Esophagus muscularis mucosa (tissue), 4 donors: Measurements from ENCODE around the gene MIOS. TPM values are rescaled to one million over a fixed set of nuclear protein-coding genes. Genes with fewer than 3 reads are reported as not detected.

Experiments
- DNase-seq: peaks from one replicate; pipeline ENCODE4 v3.0.0-alpha.2; 2017; ENCODE audit errors: extremely low spot score
- H3K27ac ChIP-seq, 4 donors: fragments of 200-600 bp; sonication (generic); replicated peaks in 1 of 4; 1 replicate in 3 of 4; 2 replicates in 1 of 4; pipeline ENCODE4 v1.5.1; 2016 to 2019; ENCODE audit warnings: mild to moderate bottlenecking in 1 of 4
- H3K27me3 ChIP-seq, 4 donors: fragments of 200-600 bp; sonication (generic); one replicate each; pipeline versions ENCODE4 v1.5.1 to v1.6.0; 2016 to 2019
- H3K36me3 ChIP-seq, 4 donors: fragments of 200-600 bp; sonication (generic); one replicate each; pipeline ENCODE4 v1.5.1; 2016 to 2019
- H3K4me1 ChIP-seq, 4 donors: fragments of 200-600 bp; sonication (generic); one replicate each; pipeline ENCODE4 v1.5.1; 2016 to 2019
- H3K4me3 ChIP-seq, 4 donors: fragments of 200-600 bp; sonication (generic); 1 replicate in 2 of 4; 2 replicates in 2 of 4; pipeline ENCODE4 v1.5.1; 2016 to 2019; ENCODE audit warnings: mild to moderate bottlenecking in 4 of 4, moderate library complexity in 1 of 4
- H3K9me3 ChIP-seq, 4 donors: fragments of 200-600 bp; sonication (generic); 1 replicate in 3 of 4; 2 replicates in 1 of 4; pipeline ENCODE4 v1.5.1; 2016 to 2019
- CTCF ChIP-seq, 3 experiments: fragments of 200-600 bp in 2 of 3; fragments of 450-650 bp in 1 of 3; sonication (generic) in 2 of 3; IDR thresholded peaks; one replicate each; pipeline ENCODE4 v1.5.1; 2017 to 2019; ENCODE audit warnings: antibody characterized with exemption in 3 of 3, mild to moderate bottlenecking in 2 of 3, moderate library complexity in 1 of 3
- EP300 ChIP-seq: sonication (generic); formaldehyde crosslinking; IDR thresholded peaks from one replicate; pipeline ENCODE4 v1.6.1; 2017; ENCODE audit warnings: antibody characterized with exemption
- POLR2A ChIP-seq: fragments of 450-650 bp; IDR thresholded peaks from one replicate; pipeline ENCODE4 v1.6.1; 2017; ENCODE audit warnings: antibody characterized with exemption, moderate library complexity, mild to moderate bottlenecking, low read depth
- POLR2AphosphoS5 ChIP-seq, 2 donors: sonication (generic); formaldehyde crosslinking; IDR thresholded peaks; one replicate each; pipeline ENCODE4 v1.6.1; 2017; ENCODE audit warnings: antibody characterized with exemption in 2 of 2
- WGBS: methylation state at CpG from one replicate; pipeline ENCODE4 v1.1.5; 2018; 5-methylcytosine and 5-hydroxymethylcytosine counted together
- intact Hi-C: fragments of 100-400 bp; cut with DNase I; formaldehyde crosslinking; loops from one replicate; pipeline ENCODE4 v1.15.1; 2023
- total RNA-seq, 4 donors: library from RNA; depleted of rRNA; stranded (reverse); fragments of >200 nt; gene quantifications; one replicate each; pipeline versions ENCODE4 v1.1.0 to v1.2.1, GENCODE V29; 2016

Gene MIOS
- total RNA-seq, 4 donors from 2014 or later = 17.5 to 32.5 (median 25.7) TPM

GRCh38 chr7:7642081-7642480, 75.4 kb downstream of the MIOS start:
- intact Hi-C loops = loop anchor here (5.0 kb wide), 1 partner anchor 460 kb away; the partner anchor contains the start of gene C1GALT1
- no peak overlapping the region for H3K4me3 ChIP-seq
- no peaks in the 10 kb centered on the region for H3K9me3 ChIP-seq
- no peak for DNase-seq
- 96% methylated on average over 6 of the region's 6 CpGs for WGBS
- TF ChIP-seq CTCF (IDR thresholded peaks at IDR 0.05) (no peak), POLR2A (no peak), EP300 (no peak), POLR2AphosphoS5 (IDR thresholded peaks at IDR 0.05) (no peak)
- H3K4me1 ChIP-seq = peaks cover 20 to 21% (median 20%) of the 10 kb centered on the region in 4 donors
- H3K36me3 ChIP-seq = peaks cover 0 to 4% (median under 1%) of the 10 kb centered on the region in 4 donors
- no peaks in the 10 kb centered on the region for H3K27me3 ChIP-seq
- no peak overlapping the region for H3K27ac ChIP-seq

GRCh38 chr7:7647495-7648036, 80.9 kb downstream of the MIOS start:
- Histone ChIP-seq H3K36me3 (no peaks in the 10 kb centered on the region), H3K27ac (no peak overlapping the region), H3K9me3 (no peaks in the 10 kb centered on the region), H3K4me3 (no peak overlapping the region), H3K27me3 (no peaks in the 10 kb centered on the region), H3K4me1 (peaks cover 0 to 2% (median 0%) of the 10 kb centered on the region in 4 donors)
- no peak for DNase-seq
- intact Hi-C loops = no loop called here
- 83% methylated on average over 5 of the region's 6 CpGs for WGBS
- TF ChIP-seq POLR2A (no peak), CTCF (IDR thresholded peaks at IDR 0.05) (no peak), EP300 (no peak), POLR2AphosphoS5 (IDR thresholded peaks at IDR 0.05) (no peak)

GRCh38 chr7:7650682-7651206, 84.1 kb downstream of the MIOS start:
- Histone ChIP-seq H3K4me3 (no peak overlapping the region), H3K27ac (no peak overlapping the region)

GRCh38 chr7:7651479-7651878, 84.8 kb downstream of the MIOS start:
- Histone ChIP-seq H3K36me3 (no peaks in the 10 kb centered on the region), H3K27me3 (no peaks in the 10 kb centered on the region), H3K27ac (no peak overlapping the region), H3K9me3 (no peaks in the 10 kb centered on the region), H3K4me3 (no peak overlapping the region), H3K4me1 (peaks cover 0 to 9% (median 0%) of the 10 kb centered on the region in 4 donors)
- 54% methylated on average over 3 of the region's 3 CpGs for WGBS
- no peak for TF ChIP-seq EP300
- TF ChIP-seq POLR2AphosphoS5 (IDR thresholded peaks at IDR 0.05) = no peak
- no peak for TF ChIP-seq CTCF (IDR thresholded peaks at IDR 0.05)
- no peak for TF ChIP-seq POLR2A
- no peak for DNase-seq
- intact Hi-C loops = no loop called here

More at GRCh38 chr7:7650682-7651206, 84.1 kb downstream of the MIOS start:
- intact Hi-C loops = no loop called here
- no peak for TF ChIP-seq EP300
- TF ChIP-seq POLR2A = no peak
- no peak for TF ChIP-seq CTCF (IDR thresholded peaks at IDR 0.05)
- TF ChIP-seq POLR2AphosphoS5 (IDR thresholded peaks at IDR 0.05) = no peak
- no peaks in the 10 kb centered on the region for H3K9me3 ChIP-seq
- DNase-seq = no peak
- peaks cover 0 to 9% (median 0%) of the 10 kb centered on the region in 4 donors for H3K4me1 ChIP-seq
- H3K36me3 ChIP-seq = no peaks in the 10 kb centered on the region
- 100% methylated on average over 2 of the region's 2 CpGs for WGBS
- no peaks in the 10 kb centered on the region for H3K27me3 ChIP-seq
